HG03139 (cell line): Measurements from ENCODE around the gene CELF4.

ENCODE experiments used
- ATAC-seq: cut with Tn5 transposase; IDR thresholded peaks from one replicate; pipeline ENCODE4 v1.9.1; 2021; ENCODE audit not compliant: unreplicated experiment

CELF4 gene

DNA sequence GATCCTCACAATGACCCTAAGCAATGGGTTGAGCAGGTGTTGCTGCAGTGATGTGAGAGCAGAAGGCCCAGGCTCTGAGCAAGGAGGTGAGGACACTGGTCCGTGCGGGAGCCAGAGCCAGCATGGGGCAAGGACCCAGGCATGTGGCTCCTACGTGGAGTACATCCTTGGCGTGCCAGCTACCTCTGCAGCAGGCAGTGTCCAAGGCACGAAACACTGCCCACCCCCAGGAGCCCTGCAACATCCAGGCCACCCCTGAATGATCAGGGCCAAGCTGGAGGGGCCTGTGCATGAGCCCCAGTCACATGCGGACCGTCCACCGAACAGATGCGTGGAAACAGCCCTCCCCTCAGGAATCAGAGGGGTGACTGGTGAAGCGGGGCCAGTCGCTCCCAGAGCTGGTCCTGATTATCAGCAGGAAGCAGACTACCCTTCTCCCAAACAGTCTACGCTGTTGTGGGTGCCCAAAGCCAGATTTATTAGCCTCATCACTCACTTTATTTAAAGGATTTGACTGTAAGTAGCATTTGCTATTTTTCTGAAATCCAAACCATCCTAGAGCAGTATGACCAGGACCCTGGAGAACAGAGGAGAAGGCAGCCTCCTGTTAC is 16.8 kb downstream of the CELF4 start:
- no peak for ATAC-seq

DNA sequence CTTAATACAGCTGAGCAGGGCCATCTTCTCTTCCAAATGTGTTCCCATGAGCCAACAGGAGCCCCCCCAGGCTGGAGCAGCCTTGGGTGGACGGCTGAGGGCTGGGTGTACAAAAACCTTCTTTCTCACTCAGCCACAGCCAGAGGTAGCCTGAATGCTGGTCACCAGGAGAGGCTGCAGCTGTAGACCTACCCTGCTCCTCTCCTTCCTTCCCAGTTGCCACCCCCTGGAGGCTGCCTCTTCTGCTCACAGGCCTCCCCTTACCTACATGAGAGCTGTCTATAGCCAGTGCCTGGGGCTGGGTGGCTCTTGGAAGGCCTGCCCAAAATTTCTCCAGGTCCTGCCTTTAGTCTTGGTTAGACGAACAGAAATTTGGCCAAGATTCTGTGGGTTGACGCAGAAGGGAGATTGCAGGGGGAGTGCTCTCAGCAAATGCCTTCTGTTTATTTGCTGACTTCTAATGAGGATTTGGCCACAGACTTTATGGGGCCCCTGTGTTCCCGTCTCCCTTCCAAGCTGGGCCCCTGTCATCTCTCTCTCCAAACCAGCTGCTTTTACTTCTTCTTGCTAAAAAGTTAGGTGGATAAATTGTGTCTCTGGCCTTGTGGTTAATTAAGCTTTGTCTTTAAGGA is 18.3 kb downstream of the CELF4 start:
- ATAC-seq: no peak

DNA sequence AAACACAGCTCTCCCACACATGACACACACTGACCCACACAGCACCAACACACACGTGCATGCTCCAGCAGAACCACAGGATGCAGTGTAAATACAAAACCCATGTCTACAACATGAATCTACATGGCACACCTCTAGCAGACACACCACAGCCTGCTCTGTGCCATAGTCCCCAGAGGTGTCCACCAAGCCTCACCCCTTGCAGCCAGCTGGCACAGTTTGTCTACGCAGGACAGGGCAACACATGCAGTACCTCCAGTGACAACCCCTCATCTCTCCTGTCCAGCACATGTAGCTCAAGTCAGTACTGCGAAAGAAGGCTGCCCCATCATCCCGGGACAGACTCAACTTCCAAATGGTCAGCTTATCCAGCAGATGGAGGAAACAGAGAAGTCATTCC is 18.9 kb downstream of the CELF4 start:
- ATAC-seq: no peak

DNA sequence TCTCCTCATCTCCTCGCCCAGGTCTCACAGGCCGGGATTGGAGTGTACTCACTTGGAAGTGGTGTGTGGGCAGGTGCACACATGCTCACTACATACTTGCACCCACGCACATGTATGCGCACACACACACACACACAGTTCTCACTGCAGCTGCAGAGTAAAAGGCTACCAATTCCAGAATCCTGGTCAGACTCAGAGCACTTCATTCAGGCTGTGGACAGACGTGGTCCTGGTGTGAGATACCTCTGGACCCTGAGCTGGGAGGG is 19.4 kb downstream of the CELF4 start:
- no peak for ATAC-seq

DNA sequence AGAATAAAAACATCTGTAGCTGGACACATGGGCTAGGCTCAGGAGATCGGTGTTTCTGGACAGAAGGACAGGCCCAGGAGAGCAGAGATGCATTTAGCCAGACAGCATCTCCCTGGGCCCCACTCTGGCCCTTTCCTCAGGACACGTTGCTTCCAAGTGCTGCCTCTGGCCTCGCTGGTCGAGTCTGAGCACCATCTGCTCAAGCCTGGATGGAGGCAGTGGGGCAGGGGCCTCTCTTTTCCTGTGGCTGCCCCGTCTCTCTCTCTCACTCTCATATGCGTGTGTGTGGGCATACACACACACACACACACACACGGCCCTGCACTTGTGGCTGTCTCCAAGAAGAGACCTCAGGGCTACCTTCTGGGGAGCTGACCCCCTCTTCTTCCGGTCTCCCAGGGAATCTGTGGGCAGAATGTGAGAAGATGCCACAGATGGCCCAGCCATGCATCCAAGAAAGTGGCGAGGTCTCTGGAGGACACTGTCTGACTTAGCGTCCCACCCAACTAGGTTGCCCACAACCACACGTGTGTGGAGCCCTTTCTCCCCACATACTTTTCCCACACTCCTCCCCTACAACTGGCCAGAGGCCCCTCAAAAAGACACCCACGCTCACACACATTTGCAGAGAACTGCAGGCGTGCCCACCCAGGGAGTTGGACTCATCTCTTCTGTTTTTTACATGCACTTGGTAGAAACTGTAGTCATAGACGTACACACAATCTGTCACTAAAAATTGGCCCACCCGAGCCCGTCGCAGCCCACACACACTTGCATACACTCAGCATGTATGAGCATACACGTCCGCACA is 19.9 kb downstream of the CELF4 start:
- ATAC-seq: no peak

DNA sequence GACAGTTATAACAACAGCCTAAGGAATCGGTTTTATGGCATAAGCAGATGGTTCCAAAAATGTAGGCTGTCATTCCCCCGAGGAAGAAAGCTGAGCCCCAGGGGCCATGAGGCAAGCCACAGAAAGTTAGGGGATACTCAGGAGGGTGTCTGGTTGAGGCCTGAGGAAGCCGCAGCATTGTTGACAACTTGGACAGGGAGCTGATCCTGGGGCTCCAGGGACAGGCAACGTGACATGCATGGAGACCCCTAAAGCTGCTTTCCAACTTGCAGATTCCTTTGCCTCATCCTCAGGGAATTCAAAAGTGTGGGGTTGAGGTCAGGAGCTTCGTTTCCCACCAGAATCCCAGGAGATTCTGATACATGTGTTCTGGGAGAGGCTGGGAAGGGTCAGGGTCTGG is 20.9 kb downstream of the CELF4 start:
- ATAC-seq: no peak

DNA sequence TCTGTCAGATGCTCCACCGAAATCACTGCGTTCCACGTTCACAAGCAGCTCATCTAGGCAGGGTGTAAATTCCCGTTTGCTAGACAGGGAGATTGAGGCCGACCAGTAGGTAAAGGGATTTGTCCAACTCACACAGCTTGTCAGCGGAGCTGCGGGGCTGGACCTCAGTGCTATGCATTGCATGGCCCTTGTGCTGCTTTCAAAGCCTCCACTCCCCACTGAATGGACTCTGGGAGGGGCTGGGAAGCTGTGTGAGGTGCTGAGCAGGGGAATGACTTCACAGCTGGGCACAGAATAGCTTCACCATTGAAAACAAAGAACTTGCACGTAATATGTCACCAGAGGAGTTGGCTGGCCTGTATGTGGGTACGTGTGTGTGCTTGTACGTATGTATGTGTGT is 21.4 kb downstream of the CELF4 start:
- ATAC-seq: no peak

DNA sequence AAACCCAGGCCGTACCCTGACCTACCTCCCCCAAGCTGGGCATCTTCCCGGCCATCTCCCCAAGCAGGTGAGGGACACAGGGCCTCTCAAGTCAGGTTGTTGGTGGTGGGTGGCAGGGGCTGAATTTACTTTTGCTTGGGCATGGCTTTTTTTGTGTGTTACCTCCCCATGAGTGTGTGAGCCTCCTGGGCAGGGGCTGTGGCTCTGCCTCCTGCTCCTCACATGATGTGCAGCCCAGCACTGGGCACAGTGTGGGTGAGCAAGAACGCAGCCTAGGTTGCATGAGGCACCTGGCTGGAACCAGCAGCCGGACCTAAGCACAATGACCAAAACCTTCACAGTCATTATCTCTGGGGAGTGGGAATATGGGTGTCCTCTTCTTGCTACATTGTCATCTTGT is 22.3 kb downstream of the CELF4 start:
- no peak for ATAC-seq

DNA sequence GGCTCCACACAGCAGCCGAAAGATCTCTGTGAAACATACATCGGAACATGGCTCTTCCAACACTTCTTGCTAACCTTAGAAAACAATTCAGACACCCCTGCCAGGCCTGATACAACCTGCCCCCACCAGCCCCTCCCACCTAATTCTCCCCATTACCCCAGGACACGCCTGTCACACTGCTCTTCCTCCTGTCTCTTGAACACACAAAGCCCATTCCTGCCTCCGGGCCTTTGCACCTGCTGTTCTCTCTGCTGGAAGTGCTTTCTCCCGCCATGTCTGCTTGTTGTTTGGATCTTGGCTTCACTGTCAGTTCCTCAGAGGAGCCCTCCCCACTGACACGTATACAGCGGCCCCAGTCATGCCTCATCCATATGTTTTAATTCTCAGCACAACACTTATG is 24.1 kb downstream of the CELF4 start:
- no peak for ATAC-seq

DNA sequence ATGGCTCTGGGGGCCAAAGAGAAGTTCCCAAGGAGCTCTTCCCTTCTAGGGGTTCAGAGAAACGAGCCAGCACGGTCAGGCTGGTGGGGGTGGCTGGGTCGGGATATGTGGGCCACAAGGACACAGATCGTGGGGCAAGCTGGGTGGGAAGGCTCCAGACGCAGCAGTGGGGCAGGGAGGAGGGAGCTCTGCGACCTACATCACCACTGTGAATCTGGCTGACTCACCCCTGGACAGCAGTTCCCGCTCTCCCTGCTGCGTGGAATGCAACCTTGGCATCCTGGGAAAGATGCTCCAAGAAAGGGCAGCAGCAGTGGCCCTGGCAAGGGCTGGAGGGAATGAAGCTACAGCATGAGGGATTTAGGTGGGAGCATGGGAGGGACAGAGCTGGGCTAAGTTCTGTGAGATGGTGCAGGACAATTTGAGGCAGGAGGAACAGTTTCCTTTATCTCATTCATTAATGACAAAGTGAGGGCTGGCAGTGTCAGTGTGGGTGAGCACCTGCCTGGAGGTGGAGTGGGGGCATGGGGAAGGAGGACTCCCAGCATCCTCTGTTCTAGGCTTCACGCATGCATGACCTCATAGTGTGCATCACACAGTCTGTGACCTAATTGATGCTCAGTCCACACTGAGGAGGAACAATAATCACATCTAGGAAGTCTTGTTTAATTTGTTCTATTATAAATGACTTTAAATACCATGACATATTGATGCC is 25.0 kb downstream of the CELF4 start:
- ATAC-seq: no peak

DNA sequence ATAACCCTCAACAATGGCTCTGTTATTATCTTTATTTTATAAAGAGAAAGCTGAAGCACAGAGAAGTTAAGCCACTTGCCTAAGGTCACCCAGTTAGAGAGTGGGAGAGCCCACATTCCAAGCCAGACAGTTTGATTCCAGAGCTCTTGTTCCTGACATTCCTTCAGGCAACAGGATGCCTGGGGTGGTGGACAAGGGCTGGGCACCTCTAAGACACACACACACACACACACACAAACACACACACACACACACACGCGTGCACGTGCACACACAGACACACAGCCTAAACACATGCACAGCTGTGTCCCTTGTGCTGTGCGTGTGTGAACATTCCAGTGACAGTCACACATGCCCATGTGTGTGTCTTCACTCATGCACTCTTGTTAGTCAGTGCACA is 26.4 kb downstream of the CELF4 start:
- ATAC-seq: no peak

DNA sequence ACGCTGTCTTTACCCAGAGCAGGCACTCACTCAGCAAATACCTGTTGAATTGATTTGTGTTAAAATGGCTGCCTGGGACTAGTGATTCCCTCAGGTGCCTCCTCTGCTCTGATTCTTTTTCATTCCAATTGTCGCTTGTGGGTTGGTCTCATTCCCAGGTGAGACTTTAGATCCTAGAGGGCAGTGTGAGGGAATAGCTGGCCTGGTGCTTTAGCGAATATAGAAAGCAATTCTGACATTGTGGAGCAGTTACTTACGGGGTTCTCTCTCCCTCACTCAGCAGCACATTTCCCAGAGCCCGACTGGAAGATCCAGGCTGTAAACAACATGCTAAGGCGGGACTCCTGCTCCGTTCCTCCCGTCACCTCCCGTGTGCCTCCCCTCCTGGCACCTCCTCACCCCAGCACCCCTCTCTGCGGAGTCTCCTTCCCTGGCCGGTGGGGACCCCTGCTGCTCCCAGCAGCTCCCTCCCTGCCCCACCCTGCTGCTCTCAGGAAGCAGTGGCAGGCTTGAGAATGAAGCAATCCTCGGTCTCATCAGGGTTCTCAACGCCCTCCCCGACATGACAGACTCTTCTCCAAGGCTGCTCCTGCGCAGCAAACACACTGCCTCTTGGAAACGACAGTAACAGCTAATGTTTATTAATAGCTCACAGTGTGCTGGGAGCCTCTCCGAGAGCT is 26.9 kb downstream of the CELF4 start:
- ATAC-seq: no peak

DNA sequence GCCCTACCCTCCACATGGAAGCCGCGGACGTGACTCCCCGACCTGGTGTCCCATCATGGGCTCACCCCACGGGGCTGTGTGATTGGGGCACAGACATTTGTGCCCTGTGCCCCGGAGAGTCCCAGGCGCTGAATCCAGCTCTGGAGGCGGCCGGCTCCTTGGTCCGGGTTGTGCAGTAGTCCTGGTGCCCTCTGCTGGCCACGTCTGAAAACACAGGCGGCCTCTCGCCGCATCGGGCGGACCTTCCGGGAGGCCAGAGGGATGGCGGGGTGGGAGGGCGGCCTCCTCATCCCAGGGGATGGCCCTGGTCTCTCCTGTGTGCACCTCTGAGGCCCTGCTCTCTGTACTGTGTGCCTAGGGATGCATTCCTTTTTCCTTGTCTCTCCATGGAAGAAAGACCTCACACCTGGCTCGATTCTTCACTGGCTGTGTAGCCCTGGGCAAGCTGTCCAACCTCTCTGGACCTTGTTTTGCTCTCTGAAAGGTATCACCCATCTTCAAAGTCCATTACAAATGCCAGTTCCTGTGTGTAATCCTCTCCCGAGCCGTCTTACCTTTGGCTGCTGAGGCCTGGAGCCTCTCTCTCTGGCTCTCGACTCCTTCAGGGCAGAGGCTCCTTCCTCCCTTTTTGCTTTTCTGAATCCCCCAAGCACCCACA is 27.6 kb downstream of the CELF4 start:
- peak; percentile 88 for ATAC-seq

DNA sequence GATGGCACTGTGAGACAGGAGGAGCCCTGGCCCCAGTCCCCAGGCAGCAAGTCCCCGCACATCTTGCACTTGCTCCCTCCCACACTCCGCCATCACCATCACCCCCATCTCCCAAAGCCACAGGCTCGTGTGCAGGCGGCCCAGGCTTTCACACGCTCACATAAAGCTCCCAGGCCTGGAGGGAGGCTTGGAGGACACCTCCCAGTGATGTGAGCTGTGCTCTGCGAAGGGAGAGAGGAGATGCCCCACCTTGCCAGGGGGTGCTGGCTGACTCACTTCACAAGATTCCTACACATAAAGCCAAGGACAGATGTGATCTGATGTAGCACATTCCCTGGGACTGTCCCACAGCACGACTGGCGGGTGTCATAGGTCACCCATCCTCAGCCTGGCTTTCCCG is 28.9 kb downstream of the CELF4 start:
- ATAC-seq: no peak

DNA sequence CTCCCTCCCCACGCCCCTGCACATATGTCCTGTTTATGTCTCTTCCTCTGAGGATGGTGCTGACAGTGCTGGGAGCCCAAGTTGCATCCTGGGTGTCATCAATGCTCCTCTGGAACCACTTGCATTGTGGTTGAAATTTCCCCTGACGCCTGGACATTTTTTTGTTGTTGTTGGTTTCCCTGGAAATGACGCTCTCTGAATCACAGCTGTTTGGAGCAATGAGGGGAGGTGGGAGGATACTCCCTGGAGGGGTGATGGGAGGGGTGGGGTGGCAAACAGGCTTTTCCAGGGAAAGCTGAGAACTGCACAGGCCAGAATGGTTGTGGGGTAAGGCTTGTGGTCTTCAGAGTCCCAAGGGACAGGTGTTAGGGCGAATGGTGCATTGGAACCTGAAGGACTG is 29.6 kb downstream of the CELF4 start:
- ATAC-seq: no peak

DNA sequence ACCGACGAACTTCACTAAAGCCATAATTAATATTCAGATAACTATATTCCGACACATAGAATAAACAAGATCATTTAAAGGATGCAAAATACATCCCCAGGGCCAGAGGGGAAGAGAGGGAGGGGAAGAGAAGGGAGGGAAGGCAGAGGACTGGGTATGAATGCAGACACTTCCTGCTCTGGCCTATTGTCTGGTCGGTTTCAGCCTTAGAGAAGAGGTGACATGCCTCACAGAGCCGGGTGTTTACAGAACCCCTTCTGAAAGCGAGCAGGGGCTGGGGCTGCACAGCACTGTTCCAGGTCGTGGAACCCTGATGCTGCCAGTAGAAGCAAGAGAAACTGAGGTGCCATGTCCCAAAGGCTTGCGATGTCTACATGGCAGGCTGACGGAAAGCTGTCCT is 31.0 kb downstream of the CELF4 start:
- ATAC-seq: no peak

DNA sequence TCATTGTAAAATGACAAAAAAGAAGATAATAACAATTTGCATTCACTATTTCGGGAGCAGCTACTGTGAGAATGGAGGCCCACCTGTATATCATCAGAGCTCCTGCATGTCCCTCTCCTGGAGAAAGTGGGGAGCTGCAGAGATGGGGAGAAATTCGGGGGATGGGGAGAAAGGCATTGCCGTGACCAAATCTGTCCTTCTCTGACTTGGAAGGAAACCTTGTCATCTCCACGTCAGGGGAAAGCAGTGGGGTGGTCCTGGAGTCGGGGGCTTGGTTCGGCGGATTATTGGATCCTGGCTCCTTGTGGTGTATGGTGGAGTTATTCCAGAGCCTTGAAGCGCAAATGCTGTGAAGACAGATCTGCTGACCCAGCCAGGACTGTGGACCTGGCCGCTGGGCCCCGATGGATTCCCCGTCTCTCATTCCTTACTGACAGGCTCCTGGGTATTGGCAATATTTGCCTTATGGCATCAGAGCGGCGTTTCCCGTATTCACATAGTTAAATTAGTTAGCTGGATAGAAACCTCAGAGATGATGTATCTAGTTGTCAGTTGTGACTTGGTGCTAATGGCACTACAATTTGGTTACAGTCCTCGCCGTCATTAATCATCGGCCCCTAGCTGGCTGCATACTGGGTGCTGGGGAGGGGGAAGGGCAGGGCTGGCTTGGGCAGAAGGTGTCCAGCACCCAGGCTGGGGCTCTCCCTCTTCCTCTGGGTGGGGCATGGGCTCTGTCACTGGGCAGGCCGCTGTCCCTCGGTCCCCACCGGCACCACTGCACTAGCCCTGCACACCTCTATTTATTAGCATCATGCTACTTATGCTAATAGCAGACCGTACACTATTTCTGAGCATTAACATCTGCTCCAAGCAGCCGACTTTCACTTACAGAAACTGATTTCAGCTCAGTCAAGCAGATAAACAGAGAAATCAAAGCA is 31.7 kb downstream of the CELF4 start:
- no peak for ATAC-seq

DNA sequence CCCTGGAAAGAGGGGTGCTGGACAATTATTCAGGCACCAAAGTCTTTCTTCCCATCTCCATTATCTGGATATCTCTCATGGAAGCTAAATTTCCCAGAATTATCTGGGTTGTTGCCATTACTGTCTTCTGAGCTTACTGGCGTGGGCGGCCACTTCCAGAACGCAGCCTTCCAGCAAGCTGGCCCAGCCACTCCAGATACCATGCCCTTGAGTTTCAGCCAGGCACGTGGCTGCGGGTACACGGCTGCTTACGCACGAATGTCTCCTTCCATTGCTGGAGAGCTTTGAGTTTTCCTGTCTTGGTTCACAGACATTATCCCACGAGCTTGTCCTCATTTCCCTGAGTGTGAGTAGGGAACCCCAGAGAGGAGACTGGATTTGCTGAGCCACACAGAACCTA is 32.7 kb downstream of the CELF4 start:
- ATAC-seq: no peak

DNA sequence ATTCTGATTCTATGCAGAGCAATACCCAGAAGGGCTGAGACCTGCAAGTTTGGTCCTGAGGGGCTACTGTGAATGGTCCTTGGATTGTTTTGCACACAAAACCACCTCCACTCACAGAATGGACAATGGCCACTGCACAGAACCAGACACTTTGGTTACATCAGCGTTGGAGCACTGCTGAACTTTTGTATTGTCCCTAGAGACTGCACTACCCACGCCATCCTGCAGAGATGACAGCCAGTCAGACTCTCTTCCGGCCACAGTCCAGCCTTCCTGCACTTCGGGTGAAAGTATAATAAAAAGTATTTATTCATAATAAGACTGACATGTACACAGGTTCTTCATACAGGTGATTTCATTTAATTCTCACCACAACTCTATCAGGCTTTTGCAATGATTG is 35.7 kb downstream of the CELF4 start:
- ATAC-seq: peak; percentile 63

DNA sequence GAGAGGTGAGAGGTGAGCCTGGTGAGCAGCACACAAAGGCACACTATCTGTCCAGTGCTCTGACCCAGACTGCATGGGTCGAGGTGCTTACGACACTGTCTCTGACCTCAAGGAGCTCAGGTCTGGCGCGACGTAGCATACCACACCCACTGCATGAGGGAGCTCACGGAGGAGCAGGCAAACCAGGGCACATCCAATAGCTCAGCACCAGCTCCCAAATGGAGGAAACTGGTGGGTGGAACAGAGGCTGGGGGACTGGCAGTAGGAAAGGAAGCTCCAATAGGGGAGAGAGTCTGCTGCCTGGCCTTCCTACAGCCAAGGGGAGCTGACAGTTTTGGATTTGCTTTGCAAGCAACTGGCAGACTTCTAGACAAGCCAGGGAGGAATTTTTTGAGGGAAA is 36.3 kb downstream of the CELF4 start:
- ATAC-seq: no peak
